Activated CD8-positive, alpha-beta memory T cell treated with anti-CD3 and anti-CD28 coated beads for 48 hours (primary cell): ENCODE data around the gene DMPK.

Experiments used
- DNase-seq, 3 experiments: peaks; one replicate each; pipeline ENCODE4 v3.0.0-alpha.2; 2020; ENCODE audit warnings: low read depth in 2 of 3, low spot score in 2 of 3

Gene DMPK

DNA sequence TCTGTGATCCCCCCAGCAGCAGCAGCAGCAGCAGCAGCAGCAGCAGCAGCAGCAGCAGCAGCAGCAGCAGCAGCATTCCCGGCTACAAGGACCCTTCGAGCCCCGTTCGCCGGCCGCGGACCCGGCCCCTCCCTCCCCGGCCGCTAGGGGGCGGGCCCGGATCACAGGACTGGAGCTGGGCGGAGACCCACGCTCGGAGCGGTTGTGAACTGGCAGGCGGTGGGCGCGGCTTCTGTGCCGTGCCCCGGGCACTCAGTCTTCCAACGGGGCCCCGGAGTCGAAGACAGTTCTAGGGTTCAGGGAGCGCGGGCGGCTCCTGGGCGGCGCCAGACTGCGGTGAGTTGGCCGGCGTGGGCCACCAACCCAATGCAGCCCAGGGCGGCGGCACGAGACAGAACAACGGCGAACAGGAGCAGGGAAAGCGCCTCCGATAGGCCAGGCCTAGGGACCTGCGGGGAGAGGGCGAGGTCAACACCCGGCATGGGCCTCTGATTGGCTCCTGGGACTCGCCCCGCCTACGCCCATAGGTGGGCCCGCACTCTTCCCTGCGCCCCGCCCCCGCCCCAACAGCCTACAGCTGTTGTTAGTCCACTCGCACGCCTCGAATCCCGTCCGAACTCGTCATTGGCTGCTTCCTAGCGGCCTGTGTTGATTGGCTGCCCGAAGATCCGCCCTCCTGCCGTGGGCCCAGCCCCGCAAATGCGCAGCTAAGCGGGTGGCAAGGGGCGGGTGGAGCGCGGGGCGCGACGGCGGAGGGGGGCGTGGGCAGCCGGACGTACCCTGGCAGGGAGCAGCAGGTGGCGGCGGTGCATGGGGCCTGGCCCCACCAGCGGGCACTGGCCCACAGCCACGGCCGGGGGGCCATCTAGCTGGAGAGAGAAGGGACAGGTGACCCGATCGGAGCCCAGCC lies 11.8 kb downstream of the DMPK start:
- peak; percentile 80 to 90 (median 83) for DNase-seq

DNA sequence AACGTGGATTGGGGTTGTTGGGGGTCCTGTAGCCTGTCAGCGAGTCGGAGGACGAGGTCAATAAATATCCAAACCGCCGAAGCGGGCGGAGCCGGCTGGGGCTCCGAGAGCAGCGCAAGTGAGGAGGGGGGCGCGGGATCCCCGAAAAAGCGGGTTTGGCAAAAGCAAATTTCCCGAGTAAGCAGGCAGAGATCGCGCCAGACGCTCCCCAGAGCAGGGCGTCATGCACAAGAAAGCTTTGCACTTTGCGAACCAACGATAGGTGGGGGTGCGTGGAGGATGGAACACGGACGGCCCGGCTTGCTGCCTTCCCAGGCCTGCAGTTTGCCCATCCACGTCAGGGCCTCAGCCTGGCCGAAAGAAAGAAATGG lies 12.5 kb downstream of the DMPK start:
- peak in 1 of 3 experiments; percentile 37 for DNase-seq

DNA sequence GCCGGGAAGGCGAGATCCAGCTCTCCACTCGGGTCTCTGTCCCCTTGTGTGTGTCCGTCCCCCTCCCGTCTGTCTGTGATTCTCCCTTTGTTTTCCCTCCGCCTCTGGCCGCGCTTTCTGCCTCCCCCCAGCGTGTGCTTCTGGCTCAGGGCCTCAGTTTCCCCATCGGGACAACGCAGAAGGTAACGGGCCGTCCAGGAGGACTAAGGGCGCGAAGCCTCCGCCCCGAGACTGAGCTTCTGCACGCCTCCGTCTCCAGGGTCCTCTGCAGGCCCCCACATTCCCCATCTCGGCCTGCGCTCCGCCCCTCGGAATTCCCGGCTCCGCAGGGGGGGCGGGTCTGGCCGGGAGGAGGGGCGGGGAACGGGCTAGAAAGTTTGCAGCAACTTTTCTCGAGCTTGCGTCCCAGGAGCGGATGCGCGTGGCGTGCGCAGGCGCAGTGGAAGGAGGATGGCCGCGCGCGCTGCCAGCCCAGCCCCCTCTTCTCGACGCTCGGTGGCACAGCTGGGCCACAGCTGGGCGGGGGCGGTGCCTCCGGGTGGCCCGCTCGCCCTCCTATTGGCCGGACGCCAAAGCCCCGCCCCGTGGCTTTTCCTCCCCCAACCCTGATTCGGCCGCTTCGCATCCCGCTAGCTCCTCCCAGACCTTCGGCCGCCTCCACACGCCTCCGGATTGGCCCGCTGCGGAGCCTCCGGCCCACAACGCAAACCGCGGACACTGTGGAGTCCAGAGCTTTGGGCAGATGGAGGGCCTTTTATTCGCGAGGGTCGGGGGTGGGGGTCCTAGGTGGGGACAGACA lies 13.1 kb downstream of the DMPK start, which contains the start of gene SIX5:
TSS of gene SIX5 (minus strand) at position 269 of the 799 bp plus-strand sequence. CDS start 408 bp downstream, outside the sequence.
- peak; percentile 81 to 94 (median 90) for DNase-seq

DNA sequence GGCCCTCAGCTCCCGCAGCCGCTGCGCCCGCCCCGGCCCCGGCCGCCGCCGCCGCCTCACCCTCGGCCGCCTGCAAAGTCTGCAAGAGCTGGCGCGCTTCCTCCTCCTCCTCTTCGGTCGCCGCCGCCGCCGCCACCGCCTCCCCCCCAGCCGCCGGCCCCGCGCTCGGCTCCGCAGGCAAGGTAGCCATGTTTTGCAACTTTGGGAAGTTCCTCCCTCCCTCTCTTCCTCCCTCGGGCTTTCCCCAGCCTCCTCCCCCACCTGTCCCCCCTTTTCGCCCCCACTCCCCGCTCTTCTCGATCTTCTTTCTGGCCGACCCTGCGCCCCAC lies 13.7 kb downstream of the DMPK start:
- no peak for DNase-seq

DNA sequence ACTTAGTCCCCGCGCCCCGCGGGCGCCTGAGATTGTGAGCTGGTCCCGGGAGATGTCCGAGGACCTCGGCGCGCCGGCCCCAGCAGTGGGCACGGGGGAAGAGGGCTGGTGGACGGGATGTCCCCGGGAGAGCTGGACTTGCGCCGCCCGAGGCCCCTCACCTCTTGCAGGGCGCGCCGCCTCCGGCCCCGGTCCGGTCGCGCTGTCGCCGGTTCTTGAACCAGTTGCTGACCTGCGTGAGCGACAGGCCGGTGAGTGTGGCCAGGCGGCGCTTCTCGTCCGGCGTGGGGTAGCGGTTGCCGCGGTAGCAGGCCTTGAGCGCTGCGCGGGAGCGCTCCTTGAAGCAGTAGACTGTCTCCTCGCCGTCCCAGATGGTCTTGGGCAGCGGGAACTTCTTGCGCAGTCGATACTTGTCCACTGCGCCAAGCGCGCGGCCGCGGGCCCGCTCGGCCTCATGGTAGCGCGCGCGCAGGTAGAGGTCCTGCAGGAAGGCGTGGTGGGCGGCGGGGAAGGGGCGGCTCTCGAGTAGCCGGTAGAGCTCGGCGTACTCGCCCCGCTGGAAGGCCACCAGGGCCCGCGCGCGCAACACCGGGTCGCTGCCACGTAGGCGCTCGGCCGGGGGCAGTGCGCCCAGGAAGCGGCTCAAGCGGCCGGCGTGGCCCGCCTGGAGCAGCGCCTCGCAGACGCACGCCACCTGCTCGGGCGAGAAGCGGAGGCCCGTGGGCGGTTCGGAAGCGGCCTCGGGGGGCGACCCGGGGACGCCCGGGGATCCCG lies 14.2 kb downstream of the DMPK start:
- DNase-seq, result no peak

DNA sequence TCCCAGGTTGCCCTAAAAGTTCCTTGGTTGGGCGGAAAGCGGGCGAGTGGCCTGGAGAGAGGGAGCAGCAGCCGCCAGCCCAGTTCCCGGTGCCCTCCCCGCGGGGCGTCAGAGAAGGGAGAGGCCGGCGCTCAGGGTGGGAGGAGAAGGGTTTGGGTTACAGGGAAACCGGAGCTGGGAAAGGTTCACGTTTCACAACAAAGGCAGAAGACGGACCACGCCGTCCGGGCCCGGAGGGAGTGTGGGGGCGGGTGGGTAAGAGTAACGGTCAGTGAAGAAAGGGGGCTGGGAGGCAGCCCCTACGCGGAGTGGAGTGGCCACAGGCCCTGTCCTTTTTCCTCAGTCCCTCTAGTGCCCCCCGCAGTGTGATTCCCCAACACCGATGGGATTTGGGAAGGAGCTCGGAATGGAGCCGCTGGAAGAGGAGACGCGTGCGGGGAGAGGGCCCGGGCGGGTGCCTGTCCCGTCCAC lies 14.8 kb downstream of the DMPK start:
- DNase-seq, result no peak

DNA sequence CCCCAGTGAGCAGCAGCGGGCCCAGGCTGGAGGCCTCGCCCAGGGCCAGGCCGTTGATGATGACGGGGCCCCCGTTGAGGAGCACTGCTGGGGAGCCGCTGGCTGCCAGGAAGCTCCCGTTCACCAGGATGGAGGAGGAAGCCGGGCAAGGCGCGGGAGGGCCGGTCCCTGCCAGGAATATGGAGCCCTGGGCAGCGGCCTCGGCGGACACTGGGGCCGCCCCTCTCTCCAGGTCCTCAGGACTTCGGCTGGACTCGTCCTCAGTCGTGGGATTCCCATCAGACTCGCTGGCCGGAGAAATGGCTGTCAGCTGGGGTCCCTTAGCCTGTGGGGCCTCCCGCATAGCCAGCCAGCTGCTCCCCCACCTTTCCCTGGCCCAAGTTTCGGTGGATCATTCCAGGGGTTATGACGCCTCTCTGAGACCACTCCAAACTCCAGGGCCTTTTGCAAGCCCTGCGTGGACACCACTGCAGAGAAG lies 15.4 kb downstream of the DMPK start:
- DNase-seq, result no peak

DNA sequence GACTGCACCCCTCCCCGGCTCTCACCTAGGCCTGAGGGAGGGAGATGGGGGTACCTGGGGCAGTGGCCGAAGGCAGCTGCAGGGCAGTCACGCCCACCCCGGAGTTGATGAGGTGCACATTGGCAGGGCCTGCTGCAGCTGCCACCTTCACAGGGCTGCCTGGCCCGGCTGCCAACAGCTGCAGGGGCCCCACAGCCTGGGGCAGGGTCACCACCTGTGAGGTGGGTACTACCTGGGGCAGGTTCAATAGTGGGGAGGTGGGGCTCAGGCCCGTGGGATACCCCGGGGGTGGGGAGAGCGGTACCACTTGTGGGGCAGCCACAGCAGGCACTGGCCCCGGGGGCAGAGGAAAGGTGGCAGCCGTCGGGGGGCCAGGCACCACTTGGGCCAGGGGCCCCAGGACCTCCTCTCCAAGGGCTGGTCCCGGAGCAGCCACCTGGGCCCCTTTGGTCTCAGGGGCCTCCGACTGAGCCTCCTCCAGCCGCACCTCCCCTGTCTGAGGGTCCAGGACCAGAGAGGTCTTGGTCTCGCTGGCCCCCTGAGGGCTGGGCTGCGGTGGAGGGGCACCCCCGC lies 15.9 kb downstream of the DMPK start:
- DNase-seq, result no peak

DNA sequence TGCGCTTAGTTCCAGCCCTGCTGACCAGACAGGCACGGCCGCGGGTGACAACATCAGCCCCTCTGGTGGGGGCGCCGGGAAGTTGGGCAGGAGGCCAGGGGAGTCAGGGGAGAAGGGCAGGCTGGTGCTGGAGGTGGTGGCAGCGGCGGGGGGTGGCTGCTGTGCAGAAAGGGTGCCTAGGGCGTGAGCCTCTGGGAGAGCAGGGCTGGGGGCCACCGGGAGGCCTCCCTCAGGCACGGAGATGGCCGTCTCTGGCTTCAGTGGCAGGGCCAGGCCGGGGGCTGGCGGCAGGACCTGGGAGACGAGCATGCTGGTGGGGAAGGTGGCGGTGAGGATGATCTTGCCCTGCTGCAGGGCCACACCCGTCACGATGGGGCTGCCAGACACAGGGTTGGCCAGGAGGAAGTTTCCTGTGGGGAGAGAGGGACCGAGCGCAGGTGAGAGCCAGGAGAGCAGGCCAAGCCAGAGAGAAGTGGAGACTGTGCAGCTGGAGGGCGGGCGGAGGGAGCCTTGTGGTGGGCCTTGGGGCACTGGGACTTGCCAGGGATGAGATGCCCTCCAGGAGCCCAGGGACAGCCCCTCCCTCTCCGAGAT lies 16.5 kb downstream of the DMPK start:
- no peak for DNase-seq

DNA sequence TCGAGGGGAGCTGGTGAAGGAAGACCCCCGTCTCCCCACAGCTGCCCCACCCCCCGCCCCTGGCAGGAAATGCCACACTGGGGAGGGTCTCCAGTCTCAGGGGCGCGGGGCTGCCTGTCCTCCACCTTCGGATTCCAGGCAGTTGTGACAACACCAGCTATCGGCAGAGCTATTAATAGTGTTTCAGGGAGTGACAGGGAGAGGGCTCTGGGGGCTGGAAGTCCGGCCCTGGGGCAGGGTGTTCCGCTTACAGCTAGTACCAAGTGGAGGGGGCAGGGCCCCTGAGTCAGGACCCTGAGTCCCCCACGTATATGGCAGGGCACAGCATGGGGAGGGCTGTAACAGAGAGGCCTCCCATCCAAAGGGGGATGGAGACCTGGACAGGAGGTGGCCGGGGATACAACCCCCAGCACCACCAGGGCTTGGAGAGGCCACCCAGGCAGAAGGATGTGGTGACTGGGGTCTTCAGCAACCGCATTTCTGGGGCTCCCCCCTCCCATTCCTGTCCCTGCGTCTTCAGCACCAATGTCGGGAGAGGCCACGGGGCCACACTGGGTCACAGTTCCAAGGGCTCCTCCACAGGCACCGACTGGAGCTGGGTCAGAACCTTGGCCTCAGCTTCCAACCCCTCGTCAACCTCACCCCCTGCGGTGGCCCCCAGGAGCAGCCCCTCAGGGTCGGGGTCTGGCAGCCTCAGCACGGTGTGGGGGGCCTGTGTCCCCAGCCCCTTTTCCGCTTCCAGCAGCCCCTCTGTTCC lies 17.2 kb downstream of the DMPK start:
- DNase-seq, result no peak

DNA sequence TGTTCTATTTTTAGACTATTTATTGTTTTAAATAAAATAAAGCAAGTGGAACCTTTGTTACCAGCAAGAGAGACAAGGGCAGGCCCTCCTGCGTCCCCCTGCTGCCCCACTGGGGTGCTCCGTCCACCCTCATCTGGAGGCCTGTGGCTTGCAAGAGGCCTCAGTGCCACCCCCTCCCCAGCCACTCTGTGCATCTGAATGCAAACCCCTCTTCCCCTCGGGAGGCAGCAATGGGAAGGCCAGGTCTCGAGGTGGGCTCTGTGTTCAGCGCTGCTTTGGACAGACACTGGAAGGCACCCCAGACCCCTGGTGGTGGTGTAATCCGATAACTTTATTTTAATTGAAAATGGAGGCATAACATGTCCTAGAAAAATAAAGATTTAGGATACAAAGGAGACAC lies 17.8 kb downstream of the DMPK start:
- DNase-seq, result no peak

DNA sequence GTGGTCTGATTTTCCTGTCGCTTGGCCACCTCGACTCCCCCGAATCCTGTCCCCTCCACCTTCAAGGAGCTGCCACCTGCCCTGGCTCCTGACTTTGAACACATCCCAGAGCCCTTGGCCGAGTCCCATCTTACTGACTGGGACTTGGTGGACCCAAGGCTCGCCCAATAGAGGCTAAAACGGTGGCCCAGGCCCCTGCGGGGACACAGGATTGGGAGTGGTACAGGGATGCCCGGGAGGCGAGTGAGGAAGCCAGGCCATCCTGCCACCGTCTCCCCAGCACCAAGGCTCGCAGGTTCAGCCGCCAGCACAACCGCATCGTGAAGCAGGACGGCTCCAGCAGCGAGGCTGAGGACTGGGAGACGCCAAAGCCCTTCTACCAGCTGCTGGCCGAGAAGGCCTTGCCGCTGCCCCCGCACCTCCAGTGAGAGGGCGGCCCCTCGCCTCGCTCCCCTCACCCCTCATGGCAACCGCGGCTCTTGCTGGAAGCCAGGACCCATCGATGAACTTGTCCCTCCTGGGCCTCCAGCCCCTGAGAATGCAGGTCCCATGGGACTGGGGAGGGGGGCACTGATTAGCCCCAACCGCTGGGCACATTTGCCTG lies 18.5 kb downstream of the DMPK start:
- no peak for DNase-seq

DNA sequence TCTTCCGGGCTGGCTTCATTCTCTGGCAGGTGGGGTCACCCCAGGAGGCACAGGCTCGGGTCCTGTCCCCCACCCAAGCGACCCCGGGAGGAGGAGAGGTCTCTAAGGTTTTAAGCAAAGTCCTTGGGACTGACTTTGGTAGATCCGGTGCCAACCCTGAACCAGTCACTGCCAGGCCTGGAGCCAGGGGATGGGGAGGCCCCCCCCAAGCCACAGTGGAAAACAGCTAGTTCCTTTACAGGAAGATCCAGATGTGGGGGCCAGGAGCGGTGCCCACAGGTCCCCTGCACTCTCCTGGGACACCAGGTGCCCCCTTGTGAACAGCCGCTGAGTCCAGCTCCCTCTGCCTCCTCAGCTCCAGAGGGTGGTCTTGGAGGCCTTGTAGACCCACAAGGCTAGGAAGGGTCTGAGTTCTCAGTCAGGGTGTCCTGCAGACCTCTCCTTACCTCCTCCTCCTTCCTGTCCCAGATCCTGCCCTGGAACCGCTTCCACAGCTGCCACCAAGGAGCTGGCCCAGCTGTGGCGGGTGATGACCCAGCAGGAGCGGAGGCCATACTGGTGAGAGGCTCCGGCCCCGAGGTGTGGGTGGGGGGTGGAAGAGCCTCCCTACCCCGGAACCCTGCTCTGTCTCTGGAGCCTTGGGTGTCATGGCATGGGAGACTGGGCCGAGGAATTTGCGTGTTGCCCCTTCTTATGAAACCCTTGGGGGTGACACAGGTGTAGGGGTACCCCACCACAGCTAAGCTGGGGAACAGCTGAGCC lies 19.2 kb downstream of the DMPK start:
- DNase-seq, result no peak

DNA sequence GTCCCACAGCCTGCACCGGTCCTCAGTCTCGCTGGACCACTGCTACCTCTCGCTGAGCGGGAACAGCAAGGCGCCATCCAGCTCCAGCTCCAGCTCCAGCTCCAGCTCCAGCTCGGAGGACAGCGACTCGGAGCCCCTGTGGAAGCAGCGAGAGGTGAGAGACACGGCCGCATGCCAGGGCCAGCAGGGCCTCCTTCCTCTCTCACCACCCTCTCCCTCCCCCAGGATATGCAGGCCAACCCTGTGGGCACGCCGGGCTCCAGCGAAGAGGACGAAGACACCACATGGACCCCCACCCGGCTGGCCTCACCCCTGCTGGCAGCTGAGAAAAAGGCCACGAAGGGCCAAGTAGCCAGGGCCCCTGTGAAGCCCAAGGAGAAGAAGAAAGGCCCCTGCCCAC lies 20.6 kb downstream of the DMPK start:
- DNase-seq, result no peak

DNA sequence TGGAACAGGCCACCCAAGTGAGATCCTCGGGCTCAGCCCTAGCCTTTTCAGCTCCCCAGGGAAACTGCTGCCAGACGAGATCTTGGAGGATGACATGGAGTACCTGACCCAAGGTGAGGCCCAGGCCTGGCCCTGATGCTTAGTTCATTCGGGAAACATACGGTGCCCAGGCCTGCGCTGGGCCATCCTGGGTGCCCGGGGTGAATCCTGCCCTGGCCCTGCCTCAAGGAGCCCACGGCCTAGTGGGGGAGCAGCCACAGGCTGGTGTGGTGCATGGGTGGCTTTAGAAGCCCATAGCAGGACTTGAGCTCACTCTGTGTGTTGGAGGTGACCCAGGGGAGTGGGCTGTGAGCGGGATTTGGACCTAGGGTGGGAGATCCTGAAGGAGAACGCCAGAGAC lies 23.4 kb downstream of the DMPK start:
- DNase-seq, result no peak

DNA sequence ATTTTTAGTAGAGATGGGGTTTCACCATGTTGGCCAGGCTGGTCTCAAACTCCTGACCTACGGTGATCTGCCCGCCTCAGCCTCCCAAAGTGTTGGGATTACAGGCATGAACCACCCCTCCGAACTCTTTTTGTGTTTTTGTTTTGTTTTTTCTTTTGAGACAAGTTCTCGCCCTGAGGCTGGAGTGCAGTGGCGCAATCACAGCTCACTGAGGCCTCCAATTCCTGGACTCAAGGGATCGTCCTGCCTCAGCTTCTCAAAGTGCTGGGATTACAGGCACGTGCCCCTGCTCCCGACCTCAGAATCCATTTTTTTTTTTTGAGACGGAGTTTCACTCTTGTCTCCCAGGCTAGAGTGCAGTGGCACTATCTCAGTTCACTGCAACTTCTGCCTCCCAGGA lies 24.6 kb downstream of the DMPK start:
- no peak for DNase-seq

DNA sequence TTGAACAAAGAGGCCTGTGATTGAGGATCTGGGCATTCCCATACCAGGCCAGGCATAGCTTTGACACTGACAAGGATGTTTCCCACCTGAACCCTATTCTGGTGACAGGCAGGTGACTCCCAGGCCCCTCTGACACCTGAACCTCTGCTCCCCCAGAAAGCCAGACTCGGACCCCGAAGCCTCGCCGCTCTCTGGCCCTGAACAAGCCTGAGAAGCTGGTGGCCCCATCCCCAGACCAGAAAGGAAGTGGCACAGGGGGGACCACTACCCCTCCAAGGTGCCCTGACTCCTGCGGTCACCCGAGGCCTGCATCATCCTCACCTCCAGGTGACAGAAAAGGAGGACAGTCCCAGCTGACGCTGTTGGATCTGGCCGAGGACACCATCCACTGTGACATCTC lies 28.0 kb downstream of the DMPK start:
- DNase-seq, result no peak

DNA sequence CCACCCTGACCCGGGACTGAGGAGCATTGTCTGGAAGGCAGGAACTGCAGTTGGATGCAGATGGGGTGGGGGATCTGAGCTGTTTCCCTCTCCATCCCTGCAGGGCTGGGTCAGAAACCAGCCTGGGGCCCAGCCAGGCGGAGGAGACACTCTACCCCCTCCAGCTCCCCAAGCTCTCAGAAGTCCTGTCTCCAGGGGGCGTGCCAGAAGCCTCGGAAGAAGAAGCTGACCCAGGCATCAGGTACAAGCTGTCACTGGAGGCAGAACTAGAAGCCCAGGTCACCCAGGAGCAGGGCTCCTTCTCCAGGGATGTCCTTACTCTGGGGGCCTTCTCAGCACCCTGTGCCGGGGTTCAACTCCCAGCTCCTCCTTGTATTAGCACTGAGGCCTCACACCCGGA lies 28.7 kb downstream of the DMPK start:
- no peak for DNase-seq

DNA sequence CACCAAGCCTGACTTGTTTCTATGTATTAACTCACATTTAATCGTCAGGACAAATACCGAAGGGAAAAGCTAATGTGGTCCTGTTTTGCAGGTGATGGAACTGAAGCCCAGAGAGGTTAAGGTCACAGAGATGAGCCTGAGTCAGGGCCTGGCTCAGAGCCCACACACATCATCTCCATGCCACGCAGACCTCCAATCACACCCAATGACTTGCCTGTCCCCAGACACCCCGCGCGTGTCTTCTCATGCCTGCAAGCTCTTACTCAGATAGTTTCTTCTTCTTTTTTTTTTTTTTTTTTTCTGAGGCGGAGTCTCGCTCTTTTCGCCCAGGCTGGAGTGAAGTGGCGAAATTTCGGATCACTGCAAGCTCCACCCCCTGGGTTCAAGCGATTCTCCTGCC lies 29.7 kb downstream of the DMPK start:
- DNase-seq, result no peak
